Measurements from ENCODE around the gene EPB41L3. TPM values are rescaled to one million over a fixed set of nuclear protein-coding genes. Genes with fewer than 3 reads are reported as not detected.
"Not testable (repeated sequence)": the region's sequence is repeated elsewhere in the genome, so short reads cannot be mapped to it uniquely, and the experiment has no call there.

The EPB41L3 gene
- total RNA-seq, 2 experiments from 2014 or later, result 0.31 TPM; not detected in 1

- TF ChIP-seq CTCF (IDR thresholded peaks at IDR 0.05), result no peak
- ChIA-PET POLR2A (no interaction called here), CTCF (no interaction called here)
- peaks cover 2% of the 10 kb centered on the region for H3K4me1 Mint-ChIP-seq (ENCODE audit: low read depth)
- H3K27ac Mint-ChIP-seq, result no peak overlapping the region
- H3K27me3 Mint-ChIP-seq, result peaks cover 3% of the 10 kb centered on the region
- no peaks in the 10 kb centered on the region for H3K36me3 Mint-ChIP-seq (ENCODE audit: low read depth)
- intact Hi-C loops (cut with micrococcal nuclease), result no loop called here
- H3K9me3 Mint-ChIP-seq, result no peaks in the 10 kb centered on the region
- no peak for DNase-seq
- H3K4me3 Mint-ChIP-seq, result no peak overlapping the region
- no peak for ATAC-seq
Measured at GRCh38 chr18:5516841-5517240, 27.0 kb downstream of the EPB41L3 start.

GRCh38 chr18:5515011-5515784 is 28.6 kb downstream of the EPB41L3 start:
- H3K36me3 Mint-ChIP-seq (ENCODE audit: low read depth), result no peaks in the 10 kb centered on the region
- H3K27me3 Mint-ChIP-seq, result peaks cover 3% of the 10 kb centered on the region
- POLR2A ChIA-PET, result no interaction called here
- H3K4me1 Mint-ChIP-seq (ENCODE audit: low read depth), result peaks cover 2% of the 10 kb centered on the region
- H3K9me3 Mint-ChIP-seq, result no peaks in the 10 kb centered on the region
- intact Hi-C loops (cut with micrococcal nuclease), result no loop called here
- no peak overlapping the region for H3K27ac Mint-ChIP-seq
- DNase-seq (no peak), ATAC-seq (no peak)
- CTCF ChIA-PET, result no interaction called here
- H3K4me3 Mint-ChIP-seq, result no peak overlapping the region
- no peak for TF ChIP-seq CTCF (IDR thresholded peaks at IDR 0.05)

- peaks cover 2% of the 10 kb centered on the region for H3K27me3 Mint-ChIP-seq
- H3K4me1 Mint-ChIP-seq (ENCODE audit: low read depth), result peaks cover 2% of the 10 kb centered on the region
- H3K36me3 Mint-ChIP-seq (ENCODE audit: low read depth), result no peaks in the 10 kb centered on the region
- H3K27ac Mint-ChIP-seq, result no peak overlapping the region
- CTCF ChIA-PET, result no interaction called here
- H3K4me3 Mint-ChIP-seq, result no peak overlapping the region
- ATAC-seq, result no peak
- no peaks in the 10 kb centered on the region for H3K9me3 Mint-ChIP-seq
- POLR2A ChIA-PET, result no interaction called here
- TF ChIP-seq CTCF (IDR thresholded peaks at IDR 0.05), result no peak
- DNase-seq, result no peak
- intact Hi-C loops (cut with micrococcal nuclease), result no loop called here
Measured at GRCh38 chr18:5513947-5514346, 29.9 kb downstream of the EPB41L3 start.

- ATAC-seq, result no peak
- peaks cover 2% of the 10 kb centered on the region for H3K4me1 Mint-ChIP-seq (ENCODE audit: low read depth)
- intact Hi-C loops (cut with micrococcal nuclease), result no loop called here
- ChIA-PET CTCF (no interaction called here), POLR2A (no interaction called here)
- peaks cover 1% of the 10 kb centered on the region for H3K27me3 Mint-ChIP-seq
- no peaks in the 10 kb centered on the region for H3K36me3 Mint-ChIP-seq (ENCODE audit: low read depth)
- no peaks in the 10 kb centered on the region for H3K9me3 Mint-ChIP-seq
- H3K4me3 Mint-ChIP-seq, result no peak overlapping the region
- TF ChIP-seq CTCF (IDR thresholded peaks at IDR 0.05), result no peak
- DNase-seq, result no peak
- no peak overlapping the region for H3K27ac Mint-ChIP-seq
Measured at GRCh38 chr18:5512176-5512575, 31.6 kb downstream of the EPB41L3 start.

GRCh38 chr18:5511541-5511940 is 32.3 kb downstream of the EPB41L3 start:
- H3K27ac Mint-ChIP-seq; H3K27me3 Mint-ChIP-seq; POLR2A ChIA-PET; CTCF ChIA-PET; H3K9me3 Mint-ChIP-seq; ATAC-seq; H3K36me3 Mint-ChIP-seq (ENCODE audit: low read depth); DNase-seq; H3K4me1 Mint-ChIP-seq (ENCODE audit: low read depth); intact Hi-C loops (cut with micrococcal nuclease); H3K4me3 Mint-ChIP-seq: not testable (repeated sequence)
